HepG2 (cell line): ENCODE results near the gene SEC24D.

Experiments used
- JUNB ChIP-seq: sonication (generic); formaldehyde crosslinking; IDR thresholded peaks from 2 replicates; pipeline ENCODE4 v1.8.0; 2022; ENCODE audit warnings: missing genetic modification reagents, mild to moderate bottlenecking, borderline replicate concordance
- KDM1A ChIP-seq: IDR thresholded peaks from 2 replicates; pipeline ENCODE4 v1.6.1; 2016; ENCODE audit warnings: missing compliant biosample characterization
- MLX ChIP-seq: IDR thresholded peaks from 2 replicates; pipeline ENCODE4 v1.6.1; 2016
- MTA1 ChIP-seq: sonication (generic); formaldehyde crosslinking; IDR thresholded peaks from 2 replicates; pipeline ENCODE4 v1.4.0; 2020; ENCODE audit warnings: missing genetic modification reagents, mild to moderate bottlenecking, borderline replicate concordance

- no peak for TF ChIP-seq MTA1 (CRISPR knock-in tag)
- TF ChIP-seq JUNB, result no peak
- TF ChIP-seq MLX, result no peak
- no peak for TF ChIP-seq KDM1A (CRISPR knock-in tag)
Observed at GRCh38 chr4:118727360-118727759, 108.6 kb downstream of the SEC24D start.
